Spleen (tissue), 7 donors: ENCODE data around the gene SEPHS2.

Source experiments
- CTCF ChIP-seq, 11 experiments: fragments of 200-600 bp in 7 of 11; fragments of 450-650 bp in 4 of 11; sonication (generic) in 4 of 11; IDR thresholded peaks in 8 of 11; conservative IDR thresholded peaks in 3 of 11; 1 replicate in 7 of 11; 2 replicates in 4 of 11; pipeline versions ENCODE4 v1.4.0 to v1.8.0; 2016 to 2021; ENCODE audit warnings: antibody characterized with exemption in 11 of 11, inconsistent platforms in 4 of 11, mild to moderate bottlenecking in 1 of 11
- POLR2AphosphoS5 ChIP-seq, 3 donors: sonication (generic); formaldehyde crosslinking; IDR thresholded peaks; one replicate each; pipeline ENCODE4 v1.5.1; 2017; ENCODE audit warnings: antibody characterized with exemption in 3 of 3
- donor health status: DM: no; HTN: no; CAD: no; lungs with moderate emphysema.
- donor health status: DM: no; HTN: no; CAD: no.
- donor health status: DM: no; HTN: no; CAD: no.

- no peak for TF ChIP-seq CTCF (IDR thresholded peaks at IDR 0.05 in 8 of 11, conservative IDR thresholded peaks at IDR 0.05 in 3 of 11)
- no peak for TF ChIP-seq POLR2AphosphoS5 (IDR thresholded peaks at IDR 0.05)
Measured at GRCh38 chr16:30456302-30456701, 10.6 kb upstream of the SEPHS2 start.
